ENCODE results near the gene VSIR. TPM values are rescaled to one million over a fixed set of nuclear protein-coding genes. Genes with fewer than 3 reads are reported as not detected.

Gene VSIR
- total and polyA plus RNA-seq, 9 of the 15 experiments (the other 6 are each of a cell fraction or from before 2014, with no cell fraction given) = 0.14 to 20.5 (median 9.3) TPM

- TF ChIP-seq REST (IDR thresholded peaks at IDR 0.05; ENCODE audit: borderline replicate concordance) (peak; percentile 10; the same call in 1 of the 2 replicates), REST (CRISPR knock-in tag; IDR thresholded peaks at IDR 0.05; ENCODE audit: low read depth) (no peak), CTBP1 (IDR thresholded peaks at IDR 0.05; ENCODE audit: borderline replicate concordance) (no peak), RHOXF2B (CRISPR knock-in tag; conservative IDR thresholded peaks at IDR 0.05) (0 out of 2 replicates have a peak, but pooled peaks have one; percentile 50), PTRF (tag; IDR thresholded peaks at IDR 0.05) (no peak), ETV5 (CRISPR knock-in tag; IDR thresholded peaks at IDR 0.05; ENCODE audit: low read depth) (no peak), ZFP1 (CRISPR knock-in tag; IDR thresholded peaks at IDR 0.05) (no peak), NR4A1 (CRISPR knock-in tag; IDR thresholded peaks at IDR 0.05) (peak; percentile 47; the same call in 1 of the 2 replicates), NR4A1 (tag; IDR thresholded peaks at IDR 0.05) (no peak), ATF6 (CRISPR knock-in tag; IDR thresholded peaks at IDR 0.05) (no peak), STAG1 (CRISPR knock-in tag; IDR thresholded peaks at IDR 0.05; ENCODE audit: borderline replicate concordance) (no peak), ZNF121 (CRISPR knock-in tag; conservative IDR thresholded peaks at IDR 0.05) (no peak), HOMEZ (CRISPR knock-in tag; IDR thresholded peaks at IDR 0.05) (no peak)
- TF ChIP-seq, protein P1, sequence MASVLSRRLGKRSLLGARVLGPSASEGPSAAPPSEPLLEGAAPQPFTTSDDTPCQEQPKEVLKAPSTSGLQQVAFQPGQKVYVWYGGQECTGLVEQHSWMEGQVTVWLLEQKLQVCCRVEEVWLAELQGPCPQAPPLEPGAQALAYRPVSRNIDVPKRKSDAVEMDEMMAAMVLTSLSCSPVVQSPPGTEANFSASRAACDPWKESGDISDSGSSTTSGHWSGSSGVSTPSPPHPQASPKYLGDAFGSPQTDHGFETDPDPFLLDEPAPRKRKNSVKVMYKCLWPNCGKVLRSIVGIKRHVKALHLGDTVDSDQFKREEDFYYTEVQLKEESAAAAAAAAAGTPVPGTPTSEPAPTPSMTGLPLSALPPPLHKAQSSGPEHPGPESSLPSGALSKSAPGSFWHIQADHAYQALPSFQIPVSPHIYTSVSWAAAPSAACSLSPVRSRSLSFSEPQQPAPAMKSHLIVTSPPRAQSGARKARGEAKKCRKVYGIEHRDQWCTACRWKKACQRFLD (CRISPR knock-in tag; IDR thresholded peaks at IDR 0.05) = peak; percentile 36
These were observed 59.9 kb downstream of the VSIR start (continued) for GRCh38 chr10:71713135-71714030.
